H1 (cell line): Measurements from ENCODE around the gene RBM38. TPM values are rescaled to one million over a fixed set of nuclear protein-coding genes. Genes with fewer than 3 reads are reported as not detected.

ENCODE experiments used
- EGR1 ChIP-seq: IDR thresholded peaks from 2 replicates; pipeline ENCODE4 v1.6.1; 2011; ENCODE audit warnings: low read depth, low read length, borderline replicate concordance
- TBP ChIP-seq: IDR thresholded peaks from 2 replicates; pipeline ENCODE4 v1.6.1; 2011; ENCODE audit warnings: low read depth, low read length, improper control_type of control experiment
- TEAD4 ChIP-seq: IDR thresholded peaks from 2 replicates; pipeline ENCODE4 v1.6.1; 2012; ENCODE audit warnings: low read depth, low read length, inconsistent platforms, mixed read lengths
- polyA plus RNA-seq, 7 experiments: library from polyadenylated mRNA; depleted of rRNA in 3 of 7; stranded (reverse) in 5 of 7; unstranded in 2 of 7; fragments of >200 nt in 5 of 7; fragments of 200-250 nt in 2 of 7; gene quantifications; 1 replicate in 5 of 7; 2 replicates in 1 of 7; 4 replicates in 1 of 7; pipeline versions ENCODE4 v1.2.1 to v1.2.3, GENCODE V29; 2011 to 2013; ENCODE audit warnings: missing spikeins in 2 of 7, mixed read lengths in 2 of 7
- total RNA-seq: library from RNA; stranded (reverse); fragmentation: NEBNext Ultra II Directional; extraction: Animal tissue kit (Norgen Biotek cat#: 25700); gene quantifications from 2 replicates; pipeline ENCODE4 v1.2.1, GENCODE V29; 2021

RBM38 gene
- total and polyA plus RNA-seq, 2 of the 8 experiments (the other 6 are each of a cell fraction or from before 2014, with no cell fraction given): 57.7 to 109 TPM

DNA sequence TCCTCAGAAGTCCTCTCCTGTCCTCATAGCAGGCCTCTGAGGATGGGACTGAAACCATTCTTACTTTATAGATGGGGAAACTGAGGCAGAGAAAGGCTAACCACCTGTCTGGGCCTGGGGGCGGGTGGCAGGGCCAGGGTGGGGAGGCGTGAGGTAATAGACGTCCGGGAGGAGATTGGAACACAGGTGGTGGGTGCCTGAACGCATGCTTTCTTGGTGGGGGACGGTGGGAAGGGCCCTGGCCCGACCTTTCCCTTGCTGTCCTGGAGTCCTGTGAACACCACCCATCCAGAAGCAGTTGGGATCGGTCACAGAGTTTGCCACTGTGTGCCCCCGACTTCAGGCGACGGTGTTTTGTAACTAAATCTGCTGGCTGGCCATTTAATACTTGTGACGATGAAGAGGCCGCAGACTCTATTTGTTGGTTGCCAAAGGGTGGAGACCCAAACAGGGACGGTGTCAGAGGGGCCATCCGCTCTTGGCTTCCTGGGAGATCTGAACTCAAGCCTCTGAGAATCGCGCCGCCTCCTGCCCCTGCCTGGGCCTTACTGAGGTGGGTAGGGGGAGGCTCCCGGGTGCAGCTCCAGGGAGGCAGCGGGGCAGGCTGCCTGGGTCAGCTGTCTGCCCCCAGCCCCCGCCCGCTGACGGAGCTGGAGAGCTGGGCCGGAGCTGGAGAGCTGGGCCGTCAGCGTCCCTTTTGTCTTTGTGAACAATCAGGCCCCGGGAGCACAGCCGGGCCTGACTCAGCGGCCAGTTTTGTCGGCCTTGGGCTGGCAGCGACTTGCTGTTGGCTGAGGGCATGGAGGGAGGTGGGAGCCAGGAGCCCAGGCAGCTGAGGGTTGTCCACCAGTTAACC, 4.1 kb downstream of the RBM38 start (continued):
- TF ChIP-seq TBP (peak; percentile 47; the same call in 1 of the 2 replicates), TEAD4 (no peak), EGR1 (no peak)
